Gastrocnemius medialis (tissue), 4 donors: Measurements from ENCODE around the gene CFAP77.

Experiments
- POLR2A ChIP-seq, 2 donors: fragments of 450-650 bp; IDR thresholded peaks; one replicate each; pipeline ENCODE4 v1.6.1; 2017; ENCODE audit warnings: antibody characterized with exemption in 2 of 2, mild to moderate bottlenecking in 2 of 2, moderate library complexity in 2 of 2
- TF ChIP-seq, protein P1 (sequence below), 5 experiments: fragments of 450-650 bp in 3 of 5; fragments of 200-600 bp in 2 of 5; sonication (generic) in 2 of 5; IDR thresholded peaks in 4 of 5; conservative IDR thresholded peaks in 1 of 5; 1 replicate in 4 of 5; 2 replicates in 1 of 5; pipeline ENCODE4 v1.5.1; 2016 to 2019; ENCODE audit warnings: antibody characterized with exemption in 5 of 5, mild to moderate bottlenecking in 3 of 5, moderate library complexity in 3 of 5

GRCh38 chr9:132408521-132408920 lies 1.5 kb upstream of the CFAP77 start:
- TF ChIP-seq, protein P1, sequence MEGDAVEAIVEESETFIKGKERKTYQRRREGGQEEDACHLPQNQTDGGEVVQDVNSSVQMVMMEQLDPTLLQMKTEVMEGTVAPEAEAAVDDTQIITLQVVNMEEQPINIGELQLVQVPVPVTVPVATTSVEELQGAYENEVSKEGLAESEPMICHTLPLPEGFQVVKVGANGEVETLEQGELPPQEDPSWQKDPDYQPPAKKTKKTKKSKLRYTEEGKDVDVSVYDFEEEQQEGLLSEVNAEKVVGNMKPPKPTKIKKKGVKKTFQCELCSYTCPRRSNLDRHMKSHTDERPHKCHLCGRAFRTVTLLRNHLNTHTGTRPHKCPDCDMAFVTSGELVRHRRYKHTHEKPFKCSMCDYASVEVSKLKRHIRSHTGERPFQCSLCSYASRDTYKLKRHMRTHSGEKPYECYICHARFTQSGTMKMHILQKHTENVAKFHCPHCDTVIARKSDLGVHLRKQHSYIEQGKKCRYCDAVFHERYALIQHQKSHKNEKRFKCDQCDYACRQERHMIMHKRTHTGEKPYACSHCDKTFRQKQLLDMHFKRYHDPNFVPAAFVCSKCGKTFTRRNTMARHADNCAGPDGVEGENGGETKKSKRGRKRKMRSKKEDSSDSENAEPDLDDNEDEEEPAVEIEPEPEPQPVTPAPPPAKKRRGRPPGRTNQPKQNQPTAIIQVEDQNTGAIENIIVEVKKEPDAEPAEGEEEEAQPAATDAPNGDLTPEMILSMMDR (IDR thresholded peaks at IDR 0.05 in 4 of 5, conservative IDR thresholded peaks at IDR 0.05 in 1 of 5) = no peak
- TF ChIP-seq POLR2A (IDR thresholded peaks at IDR 0.05) = no peak
